Uterus (tissue), 2 donors: ENCODE data around the gene ASB3.

Experiments used
- CTCF ChIP-seq, 4 experiments: fragments of 200-600 bp in 2 of 4; fragments of 450-650 bp in 2 of 4; sonication (generic) in 2 of 4; IDR thresholded peaks; one replicate each; pipeline ENCODE4 v1.5.1; 2016 to 2019; ENCODE audit warnings: antibody characterized with exemption in 4 of 4, mild to moderate bottlenecking in 2 of 4, moderate library complexity in 1 of 4
- POLR2A ChIP-seq, 2 donors: fragments of 450-650 bp; IDR thresholded peaks; one replicate each; pipeline ENCODE4 v1.6.1; 2016; ENCODE audit warnings: antibody characterized with exemption in 2 of 2, mild to moderate bottlenecking in 1 of 2, moderate library complexity in 1 of 2

DNA sequence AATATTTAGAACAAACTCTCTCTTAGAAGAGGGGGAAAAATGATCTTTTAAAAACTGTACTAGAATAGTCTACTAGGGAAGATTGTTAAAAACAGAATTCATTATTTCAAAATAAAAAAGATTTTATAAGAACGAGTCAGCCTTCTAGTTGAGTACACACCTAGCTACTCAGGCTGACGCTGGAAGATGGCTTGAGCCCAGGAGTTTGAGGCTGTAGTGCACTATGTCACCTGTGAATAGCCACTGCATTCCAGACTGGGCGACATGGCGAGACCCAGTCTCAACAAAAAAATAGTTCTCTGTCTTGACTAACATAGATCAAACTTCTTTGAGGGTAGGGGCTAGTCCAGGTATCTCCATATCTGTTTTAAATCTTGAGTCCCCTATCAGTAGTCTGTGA, 34.0 kb upstream of the ASB3 start:
- TF ChIP-seq CTCF (IDR thresholded peaks at IDR 0.05) (no peak), POLR2A (IDR thresholded peaks at IDR 0.05) (no peak)
